Activated CD4-positive, CD25-positive, alpha-beta regulatory T cell (primary cell): ENCODE measurements around the gene MGAM2.
"Not testable (repeated sequence)": the region's sequence is repeated elsewhere in the genome, so short reads cannot be mapped to it uniquely, and the experiment has no call there.

Experiments used
- DNase-seq, 4 experiments: peaks; one replicate each; lab custom pipeline; 2025; lab: John Stamatoyannopoulos, UW

MGAM2 gene

GRCh38 chr7:142111499-142111898 lies at the start of gene MGAM2:
TSS of gene MGAM2 (plus strand) at chr7:142111718. CDS start at chr7:142116874, 5,156 bp downstream.
- DNase-seq = no peak

- no peak for DNase-seq
Measured at GRCh38 chr7:142063551-142064442, 47.7 kb upstream of the MGAM2 start.

GRCh38 chr7:142066536-142066935 lies 45.0 kb upstream of the MGAM2 start:
- no peak for DNase-seq

DNA sequence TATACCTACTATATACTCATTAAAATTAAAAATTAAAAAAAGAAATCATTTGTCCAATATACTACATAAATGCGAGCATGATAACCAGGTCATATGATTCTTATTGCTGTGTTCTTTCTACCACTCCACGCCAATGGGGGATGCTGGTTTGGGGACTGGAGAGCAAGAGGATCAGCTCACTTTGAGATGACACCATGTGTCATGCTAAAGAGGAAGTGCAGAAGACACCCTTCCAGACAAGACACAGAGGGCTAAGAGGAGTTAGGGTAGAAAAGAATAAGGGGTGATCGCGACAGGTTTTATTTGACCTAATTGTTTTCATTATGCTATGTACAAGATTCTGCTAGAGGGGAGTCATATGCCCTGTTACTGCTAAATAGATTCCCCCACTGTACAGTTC lies 33.8 kb upstream of the MGAM2 start:
- DNase-seq = no peak

DNA sequence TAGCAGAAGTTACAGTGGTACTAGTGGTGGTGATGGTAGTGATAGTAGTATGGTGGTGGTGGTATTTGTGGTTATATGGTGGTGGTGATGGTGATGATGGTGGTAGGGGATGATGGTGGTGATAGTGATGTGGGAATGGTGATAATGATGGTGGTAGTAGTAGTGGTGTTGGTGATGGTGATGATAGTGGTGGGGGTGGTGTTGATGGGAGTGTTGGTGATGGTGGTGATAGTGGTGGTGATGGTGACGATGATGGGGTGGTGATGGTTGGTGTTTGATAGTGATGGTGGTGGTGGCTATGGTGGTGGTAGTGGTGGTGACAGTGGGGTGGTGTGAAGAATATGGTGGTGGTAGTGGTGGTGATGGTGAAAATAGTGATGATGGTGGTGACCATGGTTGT lies 27.9 kb upstream of the MGAM2 start:
- no peak for DNase-seq

DNA sequence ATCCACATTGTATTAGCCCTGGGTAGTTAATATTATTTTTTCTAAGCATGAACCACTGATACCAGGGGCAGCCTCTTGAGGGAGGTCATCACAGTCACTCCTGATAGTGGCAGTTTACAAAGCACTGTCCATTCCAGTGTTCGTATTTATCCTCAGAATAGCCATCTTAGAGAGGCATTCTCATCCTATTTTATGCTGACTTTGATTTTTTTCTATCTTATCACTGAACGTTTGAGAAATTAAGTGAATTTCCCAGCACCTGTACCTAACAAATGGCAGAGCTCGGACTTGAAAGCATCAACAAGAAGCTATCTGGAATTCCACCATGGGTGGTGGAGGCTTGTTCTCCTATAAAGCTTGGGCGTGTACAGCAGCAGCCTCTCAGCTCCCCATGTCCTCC lies 26.1 kb upstream of the MGAM2 start:
- no peak for DNase-seq

DNA sequence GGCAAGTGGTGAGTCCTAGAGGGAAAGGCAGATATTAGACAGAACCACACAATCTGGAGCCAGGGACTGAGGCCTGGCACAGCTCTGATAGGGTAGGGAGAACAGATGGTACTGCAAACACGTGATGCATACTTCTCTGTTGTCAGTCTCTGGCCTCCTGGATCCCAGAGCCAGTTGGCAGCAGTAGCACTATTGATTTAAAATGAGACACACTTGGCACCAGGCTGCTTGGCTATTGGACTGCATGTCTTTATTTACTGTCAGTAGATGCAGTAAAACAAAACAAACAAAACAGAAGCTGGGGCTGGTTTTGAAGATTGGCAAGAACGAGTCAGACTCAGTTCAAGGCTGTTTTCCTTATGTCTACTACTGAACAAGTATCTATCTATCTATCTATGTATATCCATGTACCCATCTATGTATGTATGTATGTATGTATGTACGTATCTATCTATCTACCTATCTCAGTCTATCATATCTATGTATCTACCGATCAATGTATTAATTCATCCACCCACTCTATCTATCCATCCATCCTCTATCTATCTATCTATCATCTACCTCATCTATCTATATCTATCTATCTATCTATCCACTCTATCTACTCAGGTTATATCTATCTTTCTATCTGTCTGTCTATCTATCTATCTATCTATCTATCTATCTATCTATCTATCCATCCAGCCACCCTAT lies 23.4 kb upstream of the MGAM2 start:
- DNase-seq = no peak

GRCh38 chr7:142089035-142089434 lies 22.5 kb upstream of the MGAM2 start:
- DNase-seq = no peak

DNA sequence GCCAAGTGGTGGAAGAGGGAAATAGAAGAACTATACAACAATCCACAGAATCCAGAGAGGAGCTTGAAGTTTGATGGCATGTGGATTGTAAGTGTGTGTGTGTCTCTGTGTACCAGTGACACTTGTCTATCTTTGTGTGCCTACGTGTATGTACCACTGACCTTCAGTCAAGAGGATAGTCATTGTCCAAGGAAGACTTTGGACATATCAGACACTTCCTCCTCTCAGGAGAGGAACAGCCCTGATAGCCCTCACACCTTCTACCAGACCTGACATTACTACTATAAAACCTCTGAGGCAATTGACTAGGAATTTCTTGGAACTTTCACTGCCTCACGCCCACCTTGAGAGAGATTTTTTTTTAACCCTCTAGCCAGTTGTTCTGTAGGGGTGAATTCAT lies 19.6 kb upstream of the MGAM2 start:
- DNase-seq = no peak

DNA sequence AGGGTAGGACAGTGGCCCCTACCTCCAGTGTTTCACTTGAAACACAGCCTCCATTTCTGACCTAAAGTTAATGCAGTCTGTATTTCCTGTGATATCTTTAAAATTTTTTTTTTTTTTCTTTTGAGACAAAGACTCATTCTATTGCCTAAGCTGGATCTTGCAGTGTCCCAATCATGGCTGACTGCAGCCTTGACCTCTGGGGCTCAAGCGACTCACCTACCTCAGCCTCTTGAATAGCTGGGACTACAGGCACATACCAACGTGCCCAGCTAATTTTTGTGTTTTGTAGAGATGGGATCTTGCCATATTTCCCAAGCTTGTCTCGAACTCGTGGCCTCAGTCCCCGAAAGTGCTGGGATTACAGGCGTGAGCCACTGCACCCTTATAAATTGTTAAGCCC lies 16.7 kb upstream of the MGAM2 start:
- no peak for DNase-seq

DNA sequence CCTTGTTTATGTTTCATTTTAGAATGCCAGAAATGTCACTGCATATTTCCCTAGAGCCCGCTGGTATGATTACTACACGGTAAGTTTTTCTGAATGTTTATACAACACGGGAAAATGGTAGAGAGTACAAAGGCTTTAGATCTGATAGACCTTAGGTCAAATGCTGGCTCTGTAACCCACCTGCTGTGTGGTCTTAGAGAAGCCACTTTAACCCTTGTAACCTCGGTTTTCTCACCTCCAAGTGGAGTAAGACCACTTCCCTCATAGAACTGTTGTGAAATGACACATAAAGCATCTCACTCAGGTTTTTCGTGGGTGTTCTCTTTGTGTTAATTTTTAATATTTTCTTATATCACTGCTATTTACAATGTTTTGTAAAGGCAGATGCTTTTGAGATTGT lies 13.9 kb upstream of the MGAM2 start:
- no peak for DNase-seq

DNA sequence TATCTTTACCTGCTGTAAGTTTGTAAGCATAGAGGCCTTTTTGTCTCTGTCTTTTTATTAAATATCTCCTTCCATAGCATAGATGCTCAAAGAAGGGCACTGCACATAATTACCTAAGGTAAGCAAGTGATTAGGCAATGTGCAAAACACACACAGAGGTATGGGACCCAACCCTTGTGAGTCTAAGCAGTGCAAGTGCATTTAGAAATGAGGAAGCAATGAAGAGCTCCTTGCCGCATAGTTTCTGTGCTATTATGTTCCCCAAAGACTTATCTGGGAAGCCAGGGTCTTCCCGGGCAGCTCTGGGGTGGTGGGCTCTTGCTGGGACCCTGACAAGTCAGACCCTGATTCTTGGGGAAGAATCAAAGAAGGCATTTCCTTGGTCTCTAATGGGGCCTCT lies 13.5 kb upstream of the MGAM2 start:
- DNase-seq = no peak

DNA sequence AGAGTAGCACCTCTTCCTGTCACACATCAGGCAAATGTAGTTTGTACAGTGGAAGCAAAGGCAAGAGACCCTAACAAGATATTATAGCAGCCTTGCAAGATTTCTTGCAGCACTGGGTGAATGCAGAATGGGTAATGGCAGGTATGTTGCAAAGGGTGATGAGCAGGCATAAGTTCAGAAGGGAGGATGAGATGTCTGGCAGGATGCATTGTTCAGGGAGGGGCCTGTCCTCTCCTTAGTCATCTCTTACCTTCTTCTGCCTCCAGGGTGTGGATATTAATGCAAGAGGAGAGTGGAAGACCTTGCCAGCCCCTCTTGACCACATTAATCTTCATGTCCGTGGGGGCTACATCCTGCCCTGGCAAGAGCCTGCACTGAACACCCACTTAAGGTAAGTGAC lies 12.2 kb upstream of the MGAM2 start:
- not testable (repeated sequence) for DNase-seq

DNA sequence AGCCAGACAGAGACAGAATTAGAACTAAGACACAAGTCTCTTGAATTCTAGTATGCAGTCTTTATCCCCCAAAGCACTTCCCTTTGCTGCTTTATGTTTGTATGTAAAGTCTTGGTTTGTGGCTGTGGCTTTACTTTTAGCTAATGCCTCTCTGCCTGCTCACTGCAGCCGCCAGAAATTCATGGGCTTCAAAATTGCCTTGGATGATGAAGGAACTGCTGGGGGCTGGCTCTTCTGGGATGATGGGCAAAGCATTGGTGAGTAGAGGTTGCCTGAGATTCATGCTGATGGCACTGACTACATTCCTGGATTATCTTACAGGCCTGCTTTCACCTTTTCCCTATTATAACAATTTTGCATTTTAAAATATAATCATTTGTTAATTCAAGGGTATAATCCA lies 10.9 kb upstream of the MGAM2 start:
- no peak for DNase-seq

GRCh38 chr7:142101794-142102193 lies 9.7 kb upstream of the MGAM2 start:
- not testable (repeated sequence) for DNase-seq

DNA sequence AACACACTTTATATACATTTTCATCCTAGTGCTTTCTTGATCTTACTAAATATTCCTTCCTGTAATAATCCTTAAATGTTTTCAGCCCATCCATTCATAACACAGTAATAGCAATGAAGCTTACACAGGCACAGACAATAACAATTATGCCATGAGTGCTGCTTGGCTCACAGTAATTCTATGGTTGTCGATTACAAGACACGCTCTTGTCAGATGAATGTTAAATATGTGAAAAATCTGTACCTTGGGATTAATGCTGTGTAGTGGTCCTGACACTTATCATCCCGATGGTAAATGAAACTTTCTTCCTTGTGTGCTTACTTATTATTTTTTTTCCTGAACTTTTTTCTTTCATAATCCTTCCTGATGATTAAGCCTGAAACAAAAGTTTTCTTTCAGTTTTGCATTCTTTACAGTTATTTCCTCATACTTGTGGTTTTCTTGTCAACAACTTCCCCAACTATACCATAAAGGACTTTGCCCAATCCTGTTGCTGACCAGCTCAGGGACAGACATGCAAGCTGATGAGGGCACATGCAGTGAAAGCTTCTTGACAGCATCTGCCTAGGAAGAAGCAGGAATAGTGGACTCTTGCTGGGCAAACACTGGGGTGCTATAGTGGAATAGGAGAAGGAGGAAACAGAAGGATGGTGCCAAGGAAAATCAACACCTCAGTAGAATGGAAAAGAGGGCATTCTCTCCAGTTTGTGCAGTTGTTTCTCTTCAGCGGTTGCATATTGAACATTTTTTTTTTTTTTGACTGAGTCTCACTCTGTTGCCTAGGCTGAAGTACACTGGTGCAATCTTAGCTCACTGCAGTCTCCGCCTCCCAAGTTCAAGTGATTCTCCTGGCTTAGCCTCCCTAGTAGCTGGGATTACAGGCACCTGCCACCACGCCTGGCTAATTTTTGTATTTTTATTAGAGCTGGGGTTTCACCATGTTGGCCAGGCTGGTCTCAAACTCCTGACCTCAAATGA lies 6.7 kb upstream of the MGAM2 start:
- no peak for DNase-seq

DNA sequence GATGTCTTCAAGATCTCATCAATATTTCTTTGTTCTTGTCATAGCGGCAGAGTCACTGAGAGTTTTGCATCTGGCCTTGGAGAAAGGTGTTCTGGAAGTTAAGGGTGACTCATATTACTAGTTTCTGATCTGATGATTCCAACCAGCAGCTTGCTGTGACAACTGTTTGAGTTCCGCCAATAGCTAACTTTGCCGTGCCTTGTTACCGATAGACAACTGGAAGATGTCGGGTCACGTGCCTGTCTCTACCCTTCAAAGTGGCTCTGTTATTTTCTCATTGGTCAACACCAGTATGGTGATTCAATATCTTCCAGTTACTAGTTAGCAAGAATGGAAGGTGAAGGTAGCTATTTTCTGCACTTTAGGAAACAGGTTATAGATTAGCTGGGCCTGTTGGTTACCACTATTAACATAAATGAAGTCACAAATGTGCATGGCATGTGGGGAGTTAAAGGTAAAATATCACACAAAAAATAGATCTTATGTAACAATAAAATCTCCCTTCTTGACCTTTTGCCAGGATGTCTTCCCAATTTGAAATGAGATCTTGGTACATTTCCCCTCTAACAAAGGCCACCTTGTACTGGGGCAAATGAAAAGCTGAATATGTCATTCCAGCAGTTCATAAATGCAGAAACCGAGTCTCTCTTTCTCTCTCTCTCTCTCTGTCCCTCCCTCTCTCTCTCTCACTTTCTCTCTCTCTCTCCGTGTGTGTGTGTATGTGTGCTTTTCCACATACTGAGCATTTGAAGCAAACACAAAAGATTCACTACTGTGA lies 2.6 kb upstream of the MGAM2 start:
- DNase-seq = no peak

- no peak for DNase-seq
Measured at GRCh38 chr7:142110098-142110497, 1.4 kb upstream of the MGAM2 start.

DNA sequence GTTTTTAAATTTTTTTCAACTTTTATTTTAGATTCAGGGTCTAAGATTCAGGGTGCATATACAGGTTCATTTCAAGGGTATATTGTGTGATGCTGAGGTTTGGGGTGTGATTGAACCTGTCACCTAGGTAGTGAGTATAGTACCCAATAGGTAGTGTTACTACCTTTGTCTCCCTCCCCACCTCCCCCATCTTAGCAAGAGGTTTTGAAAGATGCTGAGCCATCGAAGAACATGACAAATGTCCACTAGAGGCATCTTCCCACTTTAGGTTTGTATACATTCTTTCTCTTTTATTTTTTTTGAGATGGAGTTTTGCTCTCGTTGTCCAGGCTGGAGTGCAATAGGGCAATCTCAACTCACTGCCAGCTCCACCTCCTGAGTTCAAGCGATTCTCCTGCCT lies 880 bp upstream of the MGAM2 start:
- DNase-seq = no peak

- no peak for DNase-seq
Measured at GRCh38 chr7:142112086-142112485, 568 bp downstream of the MGAM2 start.

DNA sequence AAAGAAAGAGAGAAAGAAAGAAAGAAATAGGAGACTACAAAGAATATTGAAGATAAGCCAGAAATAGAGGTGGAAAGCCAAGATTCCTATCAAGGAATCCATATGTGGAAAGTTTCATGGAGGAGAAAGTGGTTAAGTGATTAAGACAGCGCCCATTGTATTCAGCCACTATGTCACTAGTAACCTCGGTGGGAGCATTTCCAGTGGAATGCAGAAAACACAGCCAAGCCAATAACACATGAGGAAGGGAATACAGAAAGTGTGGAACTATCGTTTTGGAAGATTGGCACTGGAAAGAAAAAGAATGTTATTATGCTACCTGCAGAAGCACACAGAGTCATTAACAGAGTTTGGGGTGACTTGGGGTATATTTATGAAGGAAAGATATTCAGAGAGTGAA lies 2.7 kb downstream of the MGAM2 start:
- DNase-seq = no peak
